Measurements from ENCODE around the gene RNF168. TPM values are rescaled to one million over a fixed set of nuclear protein-coding genes. Genes with fewer than 3 reads are reported as not detected.
"Not testable (repeated sequence)": the region's sequence is repeated elsewhere in the genome, so short reads cannot be mapped to it uniquely, and the experiment has no call there.

Gene RNF168
- polyA plus RNA-seq, 1 donor (not counting 4 experiments of a cell fraction or from before 2014, with no cell fraction given) = 7.2 TPM

DNA sequence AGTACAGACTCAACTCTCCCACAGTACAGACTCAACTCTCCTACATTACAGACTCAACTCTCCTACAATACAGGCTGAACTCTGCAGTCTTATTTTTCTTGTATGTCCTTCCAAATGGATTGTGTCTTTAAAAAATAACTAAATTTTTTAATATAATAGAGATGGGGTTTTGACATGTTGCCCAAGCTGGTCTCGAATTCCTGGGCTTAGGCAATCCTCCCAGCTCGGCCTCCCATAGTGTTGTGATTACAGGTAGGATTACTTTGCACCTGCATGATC, 40.2 kb downstream of the RNF168 start:
- Histone ChIP-seq H3K4me3 (ENCODE audit: control insufficient read depth in 2 of 3, extremely low read depth in 1 of 3, insufficient read depth in 2 of 3, low read depth in 1 of 3, low read length in 3 of 3) (no peak overlapping the region), H3K27me3 (ENCODE audit: control insufficient read depth, extremely low read depth, insufficient read depth, low read length) (no peaks in the 10 kb centered on the region), H4K20me1 (ENCODE audit: control insufficient read depth, extremely low read depth, insufficient read depth, low read length) (no peaks in the 10 kb centered on the region), H3K4me1 (ENCODE audit: control insufficient read depth, extremely low read depth, insufficient read depth, low read length) (no peaks in the 10 kb centered on the region), H3K27ac (ENCODE audit: control insufficient read depth, insufficient read depth, low read length) (no peak overlapping the region), H3K9me1 (ENCODE audit: control insufficient read depth, extremely low read depth, insufficient read depth, low read length) (no peaks in the 10 kb centered on the region), H3K9ac (ENCODE audit: control insufficient read depth, extremely low read depth, insufficient read depth, low read length) (no peak overlapping the region), H2AFZ (ENCODE audit: control insufficient read depth, low read length) (no peak overlapping the region), H3K4me2 (ENCODE audit: control insufficient read depth, extremely low read depth, insufficient read depth, low read depth, low read length) (no peak overlapping the region), H3K36me3 (ENCODE audit: control insufficient read depth in 2 of 2, extremely low read depth in 1 of 2, insufficient read depth in 2 of 2, low read length in 2 of 2) (no peaks in the 10 kb centered on the region), H3K9me3 (ENCODE audit: control insufficient read depth, low read depth, low read length) (no peaks in the 10 kb centered on the region), H3K79me2 (ENCODE audit: control insufficient read depth, insufficient read depth, low read length) (no peaks in the 10 kb centered on the region)
- TF ChIP-seq, protein P1, sequence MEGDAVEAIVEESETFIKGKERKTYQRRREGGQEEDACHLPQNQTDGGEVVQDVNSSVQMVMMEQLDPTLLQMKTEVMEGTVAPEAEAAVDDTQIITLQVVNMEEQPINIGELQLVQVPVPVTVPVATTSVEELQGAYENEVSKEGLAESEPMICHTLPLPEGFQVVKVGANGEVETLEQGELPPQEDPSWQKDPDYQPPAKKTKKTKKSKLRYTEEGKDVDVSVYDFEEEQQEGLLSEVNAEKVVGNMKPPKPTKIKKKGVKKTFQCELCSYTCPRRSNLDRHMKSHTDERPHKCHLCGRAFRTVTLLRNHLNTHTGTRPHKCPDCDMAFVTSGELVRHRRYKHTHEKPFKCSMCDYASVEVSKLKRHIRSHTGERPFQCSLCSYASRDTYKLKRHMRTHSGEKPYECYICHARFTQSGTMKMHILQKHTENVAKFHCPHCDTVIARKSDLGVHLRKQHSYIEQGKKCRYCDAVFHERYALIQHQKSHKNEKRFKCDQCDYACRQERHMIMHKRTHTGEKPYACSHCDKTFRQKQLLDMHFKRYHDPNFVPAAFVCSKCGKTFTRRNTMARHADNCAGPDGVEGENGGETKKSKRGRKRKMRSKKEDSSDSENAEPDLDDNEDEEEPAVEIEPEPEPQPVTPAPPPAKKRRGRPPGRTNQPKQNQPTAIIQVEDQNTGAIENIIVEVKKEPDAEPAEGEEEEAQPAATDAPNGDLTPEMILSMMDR (optimal IDR thresholded peaks at IDR 0.05 in 1 of 3, IDR thresholded peaks at IDR 0.05 in 1 of 3, conservative IDR thresholded peaks at IDR 0.05 in 1 of 3; ENCODE audit: extremely low read depth in 1 of 3, insufficient read depth in 2 of 3, low read length in 3 of 3) = no peak
- no peak for TF ChIP-seq EZH2 (IDR thresholded peaks at IDR 0.05; ENCODE audit: low read length)
- dilution Hi-C loops (cut with MboI; ENCODE audit: extremely low pct_ligation_motif_present, low sequenced_read_pairs) = no loop called here
- no peak for FAIRE-seq
- DNase-seq (ENCODE audit: low read depth, low spot score) = no peak

DNA sequence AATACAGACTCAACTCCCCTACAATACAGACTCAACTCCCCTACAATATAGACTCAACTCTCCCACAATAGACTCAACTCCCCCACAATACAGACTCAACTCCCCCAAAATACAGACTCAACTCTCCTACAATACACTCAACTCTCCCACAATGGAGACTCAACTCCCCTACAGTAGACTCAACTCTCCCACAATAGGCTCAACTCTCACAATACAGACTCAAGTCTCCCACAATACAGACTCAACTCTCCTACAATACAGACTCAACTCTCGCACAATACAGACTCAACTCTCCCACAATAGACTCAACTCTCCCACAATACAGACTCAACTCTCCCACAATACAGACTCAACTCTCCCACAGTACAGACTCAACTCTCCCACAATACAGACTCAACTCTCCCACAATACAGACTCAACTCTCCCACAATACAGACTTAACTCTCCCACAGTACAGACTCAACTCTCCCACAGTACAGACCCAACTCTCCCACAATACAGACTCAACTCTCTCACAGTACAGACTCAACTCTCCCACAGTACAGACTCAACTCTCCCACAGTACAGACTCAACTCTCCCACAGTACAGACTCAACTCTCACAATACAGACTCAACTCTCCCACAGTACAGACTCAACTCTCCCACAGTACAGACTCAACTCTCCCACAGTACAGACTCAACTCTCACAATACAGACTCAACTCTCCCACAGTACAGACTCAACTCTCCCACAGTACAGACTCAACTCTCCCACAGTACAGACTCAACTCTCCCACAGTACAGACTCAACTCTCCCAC, 40.7 kb downstream of the RNF168 start:
- H3K9ac ChIP-seq (ENCODE audit: control insufficient read depth, extremely low read depth, insufficient read depth, low read length); H3K4me1 ChIP-seq (ENCODE audit: control insufficient read depth, extremely low read depth, insufficient read depth, low read length); H4K20me1 ChIP-seq (ENCODE audit: control insufficient read depth, extremely low read depth, insufficient read depth, low read length); DNase-seq (ENCODE audit: low read depth, low spot score); H3K36me3 ChIP-seq (ENCODE audit: control insufficient read depth in 2 of 2, extremely low read depth in 1 of 2, insufficient read depth in 2 of 2, low read length in 2 of 2); H3K9me1 ChIP-seq (ENCODE audit: control insufficient read depth, extremely low read depth, insufficient read depth, low read length); H2AFZ ChIP-seq (ENCODE audit: control insufficient read depth, low read length); H3K4me2 ChIP-seq (ENCODE audit: control insufficient read depth, extremely low read depth, insufficient read depth, low read depth, low read length); H3K4me3 ChIP-seq (ENCODE audit: control insufficient read depth in 2 of 3, extremely low read depth in 1 of 3, insufficient read depth in 2 of 3, low read depth in 1 of 3, low read length in 3 of 3); dilution Hi-C loops (cut with MboI; ENCODE audit: extremely low pct_ligation_motif_present, low sequenced_read_pairs); FAIRE-seq; H3K9me3 ChIP-seq (ENCODE audit: control insufficient read depth, low read depth, low read length); H3K27me3 ChIP-seq (ENCODE audit: control insufficient read depth, extremely low read depth, insufficient read depth, low read length); H3K27ac ChIP-seq (ENCODE audit: control insufficient read depth, insufficient read depth, low read length); H3K79me2 ChIP-seq (ENCODE audit: control insufficient read depth, insufficient read depth, low read length): not testable (repeated sequence)

DNA sequence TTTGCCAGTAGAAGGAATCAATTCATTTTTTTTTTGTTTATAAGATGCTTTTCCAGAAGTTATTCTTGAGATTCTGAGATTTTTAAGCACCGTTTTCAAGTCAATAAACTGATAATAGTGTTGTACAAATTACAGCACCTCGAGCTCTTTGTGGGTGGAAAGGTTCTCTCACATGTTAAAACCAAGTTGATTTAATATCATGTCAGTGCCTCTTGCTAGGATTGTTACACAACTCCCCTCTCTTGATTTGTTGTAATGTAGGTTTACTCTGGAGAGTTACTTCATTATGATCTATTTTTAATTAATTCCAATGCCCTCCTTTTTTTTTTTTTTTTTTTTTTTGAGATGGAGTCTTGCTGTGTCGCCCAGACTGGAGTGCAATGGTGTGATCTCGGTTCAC, 45.5 kb downstream of the RNF168 start:
- DNase-seq (ENCODE audit: low read depth, low spot score) (no peak), FAIRE-seq (no peak)
- Histone ChIP-seq H3K4me3 (ENCODE audit: control insufficient read depth in 2 of 3, extremely low read depth in 1 of 3, insufficient read depth in 2 of 3, low read depth in 1 of 3, low read length in 3 of 3) (no peak overlapping the region), H3K9me1 (ENCODE audit: control insufficient read depth, extremely low read depth, insufficient read depth, low read length) (no peaks in the 10 kb centered on the region), H3K36me3 (ENCODE audit: control insufficient read depth in 2 of 2, extremely low read depth in 1 of 2, insufficient read depth in 2 of 2, low read length in 2 of 2) (no peaks in the 10 kb centered on the region), H3K27ac (ENCODE audit: control insufficient read depth, insufficient read depth, low read length) (no peak overlapping the region), H3K4me2 (ENCODE audit: control insufficient read depth, extremely low read depth, insufficient read depth, low read depth, low read length) (no peak overlapping the region), H3K4me1 (ENCODE audit: control insufficient read depth, extremely low read depth, insufficient read depth, low read length) (no peaks in the 10 kb centered on the region), H3K9me3 (ENCODE audit: control insufficient read depth, low read depth, low read length) (no peaks in the 10 kb centered on the region), H4K20me1 (ENCODE audit: control insufficient read depth, extremely low read depth, insufficient read depth, low read length) (no peaks in the 10 kb centered on the region), H2AFZ (ENCODE audit: control insufficient read depth, low read length) (no peak overlapping the region), H3K79me2 (ENCODE audit: control insufficient read depth, insufficient read depth, low read length) (no peaks in the 10 kb centered on the region), H3K27me3 (ENCODE audit: control insufficient read depth, extremely low read depth, insufficient read depth, low read length) (no peaks in the 10 kb centered on the region), H3K9ac (ENCODE audit: control insufficient read depth, extremely low read depth, insufficient read depth, low read length) (no peak overlapping the region)
- no peak for TF ChIP-seq EZH2 (IDR thresholded peaks at IDR 0.05; ENCODE audit: low read length)
- TF ChIP-seq, protein P1 (optimal IDR thresholded peaks at IDR 0.05 in 1 of 3, IDR thresholded peaks at IDR 0.05 in 1 of 3, conservative IDR thresholded peaks at IDR 0.05 in 1 of 3; ENCODE audit: extremely low read depth in 1 of 3, insufficient read depth in 2 of 3, low read length in 3 of 3) = no peak
- dilution Hi-C loops (cut with MboI; ENCODE audit: extremely low pct_ligation_motif_present, low sequenced_read_pairs) = no loop called here

DNA sequence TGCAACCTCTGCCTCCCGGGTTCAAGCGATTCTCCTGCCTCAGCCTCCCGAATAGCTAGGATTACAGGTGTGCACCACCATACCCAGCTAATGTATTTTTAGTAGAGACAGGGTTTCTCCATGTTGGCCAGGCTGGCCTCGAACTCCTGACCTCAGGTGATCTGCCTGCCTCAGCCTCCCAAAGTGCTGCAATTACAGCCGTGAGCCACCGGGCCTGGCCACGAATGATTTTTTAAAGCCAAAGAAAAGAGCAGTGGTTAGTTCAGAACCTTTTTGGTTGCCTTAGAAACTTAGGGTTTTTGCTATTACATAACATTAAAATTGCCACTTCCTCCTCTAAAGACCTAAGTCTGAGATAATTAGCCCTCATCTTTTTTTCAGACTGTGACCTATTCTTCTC, 46.1 kb downstream of the RNF168 start:
- H3K27ac ChIP-seq (ENCODE audit: control insufficient read depth, insufficient read depth, low read length); H3K27me3 ChIP-seq (ENCODE audit: control insufficient read depth, extremely low read depth, insufficient read depth, low read length); H3K36me3 ChIP-seq (ENCODE audit: control insufficient read depth in 2 of 2, extremely low read depth in 1 of 2, insufficient read depth in 2 of 2, low read length in 2 of 2); H3K9me3 ChIP-seq (ENCODE audit: control insufficient read depth, low read depth, low read length); H3K9me1 ChIP-seq (ENCODE audit: control insufficient read depth, extremely low read depth, insufficient read depth, low read length); FAIRE-seq; DNase-seq (ENCODE audit: low read depth, low spot score); H3K9ac ChIP-seq (ENCODE audit: control insufficient read depth, extremely low read depth, insufficient read depth, low read length); H3K79me2 ChIP-seq (ENCODE audit: control insufficient read depth, insufficient read depth, low read length); H4K20me1 ChIP-seq (ENCODE audit: control insufficient read depth, extremely low read depth, insufficient read depth, low read length); H3K4me1 ChIP-seq (ENCODE audit: control insufficient read depth, extremely low read depth, insufficient read depth, low read length); H2AFZ ChIP-seq (ENCODE audit: control insufficient read depth, low read length); H3K4me3 ChIP-seq (ENCODE audit: control insufficient read depth in 2 of 3, extremely low read depth in 1 of 3, insufficient read depth in 2 of 3, low read depth in 1 of 3, low read length in 3 of 3); H3K4me2 ChIP-seq (ENCODE audit: control insufficient read depth, extremely low read depth, insufficient read depth, low read depth, low read length); dilution Hi-C loops (cut with MboI; ENCODE audit: extremely low pct_ligation_motif_present, low sequenced_read_pairs): not testable (repeated sequence)
